ENCODE measurements around the gene CHCHD3. TPM values are rescaled to one million over a fixed set of nuclear protein-coding genes. Genes with fewer than 3 reads are reported as not detected.
A peak's percentile ranks its signal among the peaks of the same experiment; 100 is the strongest.
"Not testable (repeated sequence)": the region's sequence is repeated elsewhere in the genome, so short reads cannot be mapped to it uniquely, and the experiment has no call there.

The CHCHD3 gene
- total RNA-seq, 1 donor from 2014 or later: 70.8 TPM

- DNase-seq: no peak
Observed at GRCh38 chr7:132942701-132943100, 139.2 kb downstream of the CHCHD3 start.

GRCh38 chr7:132941905-132942304 is 140.0 kb downstream of the CHCHD3 start:
- DNase-seq: no peak

- no peak for DNase-seq
Observed at GRCh38 chr7:132941428-132941827, 140.5 kb downstream of the CHCHD3 start.

GRCh38 chr7:132940084-132940483 is 141.8 kb downstream of the CHCHD3 start:
- no peak for DNase-seq

GRCh38 chr7:132939495-132939894 is 142.4 kb downstream of the CHCHD3 start:
- DNase-seq: no peak

- DNase-seq: no peak
Observed at GRCh38 chr7:132937286-132937685, 144.6 kb downstream of the CHCHD3 start.

- DNase-seq: no peak
Observed at GRCh38 chr7:132935608-132936007, 146.3 kb downstream of the CHCHD3 start.

GRCh38 chr7:132934017-132934416 is 147.9 kb downstream of the CHCHD3 start:
- DNase-seq: no peak

- DNase-seq: no peak
Observed at GRCh38 chr7:132933072-132933458, 148.8 kb downstream of the CHCHD3 start.

GRCh38 chr7:132932296-132933071 is 149.4 kb downstream of the CHCHD3 start:
- no peak for DNase-seq

- DNase-seq: peak; percentile 55
Observed at GRCh38 chr7:132930881-132931280, 151.0 kb downstream of the CHCHD3 start.

GRCh38 chr7:132929944-132930343 is 151.9 kb downstream of the CHCHD3 start:
- not testable (repeated sequence) for DNase-seq

GRCh38 chr7:132919771-132920170 is 162.1 kb downstream of the CHCHD3 start:
- DNase-seq: no peak

- DNase-seq: no peak
Observed at GRCh38 chr7:132915647-132916046, 166.2 kb downstream of the CHCHD3 start.

- no peak for DNase-seq
Observed at GRCh38 chr7:132910657-132911056, 171.2 kb downstream of the CHCHD3 start.

- DNase-seq: no peak
Observed at GRCh38 chr7:132907380-132907940, 174.4 kb downstream of the CHCHD3 start.

GRCh38 chr7:132906193-132906835 is 175.6 kb downstream of the CHCHD3 start:
- no peak for DNase-seq

- not testable (repeated sequence) for DNase-seq
Observed at GRCh38 chr7:132905136-132905535, 176.8 kb downstream of the CHCHD3 start.

GRCh38 chr7:132904209-132904608 is 177.7 kb downstream of the CHCHD3 start:
- no peak for DNase-seq

GRCh38 chr7:132902294-132902693 is 179.6 kb downstream of the CHCHD3 start:
- DNase-seq: not testable (repeated sequence)

GRCh38 chr7:132901241-132901640 is 180.6 kb downstream of the CHCHD3 start:
- no peak for DNase-seq

- peak; percentile 24 for DNase-seq
Observed at GRCh38 chr7:132899833-132900232, 182.1 kb downstream of the CHCHD3 start.

GRCh38 chr7:132898641-132899175 is 183.2 kb downstream of the CHCHD3 start:
- DNase-seq: not testable (repeated sequence)

Data from dermis blood vessel endothelial cell (primary cell).